Naive B cell (primary cell): Measurements from ENCODE around the gene SERAC1. TPM values are rescaled to one million over a fixed set of nuclear protein-coding genes. Genes with fewer than 3 reads are reported as not detected.
"Not testable (repeated sequence)": the region's sequence is repeated elsewhere in the genome, so short reads cannot be mapped to it uniquely, and the experiment has no call there.

Experiments
- ATAC-seq, 2 donors: fragments of 150-1000 bp; cut with Tn5 transposase; 2 replicates each; pipeline ENCODE4 v1.10.0; 2021; ENCODE audit warnings: low read depth in 2 of 2, mild to moderate bottlenecking in 2 of 2, moderate library complexity in 2 of 2
- DNase-seq: peaks from one replicate; pipeline ENCODE4 v3.0.0; 2022
- H3K27ac Mint-ChIP-seq, 6 donors: one replicate each; pipeline ENCODE4 v1.8.0; 2020 to 2022; ENCODE audit warnings: mild to moderate bottlenecking in 6 of 6, mixed read lengths in 6 of 6, moderate library complexity in 5 of 6, inconsistent platforms in 2 of 6
- H3K27me3 Mint-ChIP-seq, 3 donors: one replicate each; pipeline ENCODE4 v1.8.0; 2021 to 2022; ENCODE audit warnings: mixed read lengths in 3 of 3, mild to moderate bottlenecking in 1 of 3
- H3K36me3 Mint-ChIP-seq, 2 donors: one replicate each; pipeline ENCODE4 v1.8.0; 2020 to 2022; ENCODE audit warnings: mixed read lengths in 2 of 2, inconsistent platforms in 1 of 2, mild to moderate bottlenecking in 1 of 2
- H3K4me1 Mint-ChIP-seq, 3 donors: one replicate each; pipeline ENCODE4 v1.8.0; 2020 to 2022; ENCODE audit warnings: mixed read lengths in 3 of 3, inconsistent platforms in 1 of 3, mild to moderate bottlenecking in 1 of 3, moderate library complexity in 1 of 3
- H3K4me3 Mint-ChIP-seq, 8 donors: one replicate each; pipeline ENCODE4 v1.8.0; 2020 to 2022; ENCODE audit warnings: mild to moderate bottlenecking in 8 of 8, mixed read lengths in 8 of 8, moderate library complexity in 8 of 8, inconsistent platforms in 2 of 8
- H3K9me3 Mint-ChIP-seq, 7 donors: one replicate each; pipeline ENCODE4 v1.8.0; 2020 to 2022; ENCODE audit warnings: mixed read lengths in 7 of 7, mild to moderate bottlenecking in 5 of 7, inconsistent platforms in 2 of 7, moderate library complexity in 1 of 7
- polyA plus RNA-seq, 6 donors: library from polyadenylated mRNA; unstranded; fragments of 300-500 nt; fragmentation: Illumina TruSeq; gene quantifications; one replicate each; pipeline ENCODE4 v1.2.3, GENCODE V29; 2021; ENCODE audit warnings: low read depth in 6 of 6

The SERAC1 gene
- polyA plus RNA-seq, 6 donors from 2014 or later, result 0.99 to 2.3 (median 2.2) TPM; not detected in 1

GRCh38 chr6:158164579-158165170, 3.4 kb downstream of the SERAC1 start:
- H3K4me1 Mint-ChIP-seq, result peaks cover 8 to 19% (median 15%) of the 10 kb centered on the region in 3 donors

GRCh38 chr6:158161566-158162254, 6.4 kb downstream of the SERAC1 start:
- Mint-ChIP-seq H3K36me3 (no peaks in the 10 kb centered on the region), H3K27me3 (no peaks in the 10 kb centered on the region), H3K4me3 (no peak overlapping the region), H3K9me3 (no peaks in the 10 kb centered on the region), H3K4me1 (peaks cover 4 to 6% (median 4%) of the 10 kb centered on the region in 3 donors), H3K27ac (no peak overlapping the region)
- DNase-seq (no peak), ATAC-seq (no peak)

More at GRCh38 chr6:158164579-158165170, 3.4 kb downstream of the SERAC1 start:
- Mint-ChIP-seq H3K9me3 (no peaks in the 10 kb centered on the region), H3K27me3 (no peaks in the 10 kb centered on the region), H3K27ac (no peak overlapping the region), H3K36me3 (no peaks in the 10 kb centered on the region), H3K4me3 (peak overlapping the region in 1 of 8 donors; percentile 63)
- no peak for DNase-seq
- no peak for ATAC-seq

GRCh38 chr6:158160932-158161539, 7.0 kb downstream of the SERAC1 start:
- Mint-ChIP-seq H3K27ac (no peak overlapping the region), H3K4me3 (no peak overlapping the region), H3K36me3 (no peaks in the 10 kb centered on the region), H3K27me3 (no peaks in the 10 kb centered on the region), H3K9me3 (no peaks in the 10 kb centered on the region), H3K4me1 (peaks cover 0 to 3% (median 2%) of the 10 kb centered on the region in 3 donors)
- no peak for ATAC-seq
- DNase-seq, result no peak

GRCh38 chr6:158158748-158159147, 9.3 kb downstream of the SERAC1 start:
- Mint-ChIP-seq H3K27me3 (no peaks in the 10 kb centered on the region), H3K27ac (no peak overlapping the region), H3K36me3 (no peaks in the 10 kb centered on the region), H3K4me1 (peaks cover 0 to 3% (median 2%) of the 10 kb centered on the region in 3 donors), H3K9me3 (no peaks in the 10 kb centered on the region), H3K4me3 (no peak overlapping the region)
- ATAC-seq, result no peak
- no peak for DNase-seq

- H3K27me3 Mint-ChIP-seq, result no peaks in the 10 kb centered on the region
- no peak overlapping the region for H3K27ac Mint-ChIP-seq
- no peak for ATAC-seq
- no peak for DNase-seq
- H3K4me1 Mint-ChIP-seq, result peaks cover 0 to 3% (median 2%) of the 10 kb centered on the region in 3 donors
- no peaks in the 10 kb centered on the region for H3K9me3 Mint-ChIP-seq
- H3K4me3 Mint-ChIP-seq, result no peak overlapping the region
- no peaks in the 10 kb centered on the region for H3K36me3 Mint-ChIP-seq
Observed at GRCh38 chr6:158158123-158158522, 9.9 kb downstream of the SERAC1 start.

GRCh38 chr6:158157064-158157764, 10.8 kb downstream of the SERAC1 start:
- no peaks in the 10 kb centered on the region for H3K36me3 Mint-ChIP-seq
- H3K4me1 Mint-ChIP-seq, result peaks cover 0 to 3% (median 2%) of the 10 kb centered on the region in 3 donors
- ATAC-seq (no peak), DNase-seq (no peak)
- H3K9me3 Mint-ChIP-seq, result no peaks in the 10 kb centered on the region
- H3K27me3 Mint-ChIP-seq, result no peaks in the 10 kb centered on the region
- no peak overlapping the region for H3K4me3 Mint-ChIP-seq
- no peak overlapping the region for H3K27ac Mint-ChIP-seq

DNA sequence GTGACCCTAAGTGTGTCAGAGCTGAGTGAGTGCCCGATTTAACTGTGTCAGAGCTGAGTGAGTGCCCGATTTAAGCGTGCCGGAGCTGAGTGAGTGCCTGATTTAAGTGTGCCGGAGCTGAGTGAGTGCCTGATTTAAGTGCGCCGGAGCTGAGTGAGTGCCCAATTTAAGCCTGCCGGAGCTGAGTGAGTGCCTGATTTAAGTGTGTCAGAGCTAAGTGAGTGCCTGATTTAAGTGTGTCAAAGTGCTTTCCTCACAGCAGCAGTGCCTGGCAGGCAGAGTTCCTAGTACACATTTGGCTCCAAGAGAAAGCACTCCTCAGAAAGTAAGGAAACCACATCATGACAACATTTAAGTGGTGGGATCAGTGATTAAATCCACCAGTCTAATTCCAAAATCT, 13.2 kb downstream of the SERAC1 start:
- no peaks in the 10 kb centered on the region for H3K27me3 Mint-ChIP-seq
- no peaks in the 10 kb centered on the region for H3K36me3 Mint-ChIP-seq
- DNase-seq (no peak), ATAC-seq (no peak)
- no peak overlapping the region for H3K27ac Mint-ChIP-seq
- no peaks in the 10 kb centered on the region for H3K4me1 Mint-ChIP-seq
- no peaks in the 10 kb centered on the region for H3K9me3 Mint-ChIP-seq
- H3K4me3 Mint-ChIP-seq, result no peak overlapping the region

DNA sequence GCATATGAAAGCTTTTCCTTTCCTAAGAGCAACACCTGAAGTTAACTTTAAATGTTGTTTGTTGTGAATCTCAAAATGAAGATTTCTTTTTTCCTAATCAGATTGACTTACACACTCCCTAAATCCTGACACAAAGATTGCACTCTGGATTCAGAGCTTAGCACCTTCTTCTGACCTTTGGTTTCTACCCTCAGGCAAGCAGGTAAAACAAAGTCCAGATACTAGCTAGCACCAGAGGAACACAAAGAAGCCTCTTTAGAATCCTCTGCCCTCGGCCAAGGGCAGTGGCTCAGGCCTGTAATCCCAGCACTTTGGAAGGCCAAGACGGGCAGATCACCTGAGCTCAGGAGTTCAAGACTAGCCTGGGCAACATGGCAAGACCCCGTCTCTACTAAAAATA, 14.5 kb downstream of the SERAC1 start:
- Mint-ChIP-seq H3K9me3 (no peaks in the 10 kb centered on the region), H3K27ac (no peak overlapping the region), H3K27me3 (no peaks in the 10 kb centered on the region), H3K4me1 (no peaks in the 10 kb centered on the region), H3K4me3 (no peak overlapping the region), H3K36me3 (no peaks in the 10 kb centered on the region)
- ATAC-seq (no peak), DNase-seq (no peak)

- Mint-ChIP-seq H3K9me3 (no peaks in the 10 kb centered on the region), H3K27me3 (no peaks in the 10 kb centered on the region), H3K4me3 (no peak overlapping the region), H3K27ac (no peak overlapping the region), H3K36me3 (peaks cover 0 to 5% of the 10 kb centered on the region in 2 donors), H3K4me1 (no peaks in the 10 kb centered on the region)
- DNase-seq (no peak), ATAC-seq (no peak)
Observed at GRCh38 chr6:158152659-158153058, 15.4 kb downstream of the SERAC1 start.

DNA sequence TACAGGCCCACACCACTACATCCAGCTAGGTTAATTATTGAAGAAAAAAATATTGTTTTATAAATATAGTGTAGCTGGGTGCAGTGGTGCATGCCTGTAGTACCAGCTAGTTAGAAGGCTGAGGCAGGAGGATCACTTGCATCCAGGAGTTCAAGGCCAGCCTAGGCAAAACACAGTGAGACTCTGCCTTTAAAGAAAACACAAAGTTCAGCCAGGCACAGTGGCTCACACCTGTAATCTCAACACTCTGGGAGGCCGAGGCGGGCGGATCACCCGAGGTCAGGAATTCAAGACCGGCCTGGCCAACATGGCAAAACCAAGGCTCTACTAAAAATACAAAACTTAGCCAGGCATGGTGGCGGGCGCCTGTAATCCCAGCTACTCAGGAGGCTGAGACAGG, 16.0 kb downstream of the SERAC1 start:
- H3K4me3 Mint-ChIP-seq, H3K27ac Mint-ChIP-seq, H3K36me3 Mint-ChIP-seq, DNase-seq, H3K9me3 Mint-ChIP-seq, H3K27me3 Mint-ChIP-seq, H3K4me1 Mint-ChIP-seq, ATAC-seq: not testable (repeated sequence)

DNA sequence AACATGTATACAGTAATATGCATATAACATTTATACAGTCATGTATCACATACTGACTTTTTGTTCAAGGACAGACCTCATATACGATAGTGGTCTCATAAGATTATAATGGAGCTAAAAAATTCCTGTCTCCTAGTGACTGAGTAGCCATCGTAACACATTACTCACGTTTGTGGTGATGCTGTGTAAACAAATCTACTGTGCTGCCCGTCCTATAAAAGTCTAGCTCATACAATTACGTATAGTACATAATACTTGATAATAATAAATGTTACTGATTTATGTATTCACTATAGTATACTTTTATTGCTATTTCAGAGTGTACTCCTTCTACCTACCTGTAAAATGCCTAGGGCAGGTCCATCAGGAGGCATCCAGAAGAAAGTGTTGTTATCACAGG, 17.4 kb downstream of the SERAC1 start:
- no peaks in the 10 kb centered on the region for H3K9me3 Mint-ChIP-seq
- no peaks in the 10 kb centered on the region for H3K27me3 Mint-ChIP-seq
- DNase-seq, result no peak
- no peaks in the 10 kb centered on the region for H3K4me1 Mint-ChIP-seq
- no peak overlapping the region for H3K4me3 Mint-ChIP-seq
- ATAC-seq, result no peak
- no peak overlapping the region for H3K27ac Mint-ChIP-seq
- peaks cover 0 to 5% of the 10 kb centered on the region in 2 donors for H3K36me3 Mint-ChIP-seq

DNA sequence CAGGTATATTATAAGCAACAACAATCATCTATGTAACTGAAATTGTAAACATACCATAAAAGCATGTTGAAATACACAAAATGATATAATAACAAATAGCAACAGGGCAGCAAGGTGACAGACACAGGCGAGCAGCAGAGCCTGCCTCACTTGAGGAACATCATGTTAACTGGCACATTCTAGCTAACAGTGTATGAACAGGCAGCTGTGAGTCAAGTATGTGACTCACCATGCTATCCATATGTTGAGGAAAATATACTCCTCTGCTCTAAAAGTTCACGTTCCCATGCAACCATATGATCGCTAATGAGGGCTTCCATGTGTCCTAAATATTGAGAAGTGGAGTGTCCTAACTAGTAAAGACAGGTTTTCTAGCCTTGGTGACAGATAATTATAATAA, 18.4 kb downstream of the SERAC1 start:
- H3K27me3 Mint-ChIP-seq, result no peaks in the 10 kb centered on the region
- DNase-seq, result no peak
- H3K27ac Mint-ChIP-seq, result no peak overlapping the region
- no peaks in the 10 kb centered on the region for H3K4me1 Mint-ChIP-seq
- ATAC-seq, result no peak
- no peaks in the 10 kb centered on the region for H3K9me3 Mint-ChIP-seq
- peaks cover 0 to 5% of the 10 kb centered on the region in 2 donors for H3K36me3 Mint-ChIP-seq
- no peak overlapping the region for H3K4me3 Mint-ChIP-seq

DNA sequence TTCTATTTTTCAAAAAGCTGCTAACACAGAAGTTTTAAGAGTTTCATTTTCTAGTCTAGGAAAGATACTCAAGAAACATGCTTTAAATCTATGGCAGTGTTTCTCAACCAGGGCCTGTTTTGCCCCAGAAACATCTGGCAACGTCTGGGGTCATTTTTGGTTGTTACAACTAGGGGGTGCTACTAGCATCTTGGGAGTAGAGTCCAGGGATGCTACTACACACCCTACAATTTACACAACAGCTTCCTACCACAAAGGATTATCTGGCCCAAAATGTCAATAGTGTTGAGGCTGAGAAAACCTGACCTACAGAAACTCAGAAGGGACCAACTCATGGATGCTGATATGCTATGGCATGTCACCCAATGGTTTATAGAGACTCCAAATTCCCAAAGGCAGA, 24.4 kb downstream of the SERAC1 start:
- Mint-ChIP-seq H3K27me3 (no peaks in the 10 kb centered on the region), H3K4me3 (no peak overlapping the region), H3K9me3 (peaks cover 0 to 2% (median 0%) of the 10 kb centered on the region in 7 donors), H3K27ac (no peak overlapping the region), H3K36me3 (peaks cover 12 to 32% of the 10 kb centered on the region in 2 donors), H3K4me1 (peaks cover 0 to 2% (median 0%) of the 10 kb centered on the region in 3 donors)
- DNase-seq, result no peak
- ATAC-seq, result no peak
